Upper lobe of left lung (tissue), 6 donors: ENCODE data around the gene METTL9. TPM values are rescaled to one million over a fixed set of nuclear protein-coding genes. Genes with fewer than 3 reads are reported as not detected.
A peak's percentile ranks its signal among the peaks of the same experiment; 100 is the strongest.
"Not testable (repeated sequence)": the region's sequence is repeated elsewhere in the genome, so short reads cannot be mapped to it uniquely, and the experiment has no call there.

Experiments used
- ATAC-seq, 2 donors: fragments of 200-7000 bp; cut with Tn5 transposase; one replicate each; pipeline ENCODE4 v1.9.1; 2022; ENCODE audit warnings: mild to moderate bottlenecking in 2 of 2, moderate library complexity in 2 of 2; ENCODE audit not compliant: low FRiP score in 2 of 2
- DNase-seq, 2 donors: peaks; one replicate each; pipeline ENCODE4 v3.0.0-alpha.2; 2019 to 2020
- H3K27ac ChIP-seq, 4 donors: fragments of 200-600 bp; sonication (generic); one replicate each; pipeline ENCODE4 v1.5.1; 2016 to 2019
- H3K27me3 ChIP-seq, 4 donors: fragments of 200-600 bp; sonication (generic); one replicate each; pipeline ENCODE4 v1.5.1; 2017 to 2019
- H3K36me3 ChIP-seq, 4 donors: fragments of 200-600 bp; sonication (generic); one replicate each; pipeline ENCODE4 v1.5.1; 2016 to 2019
- H3K4me1 ChIP-seq, 4 donors: fragments of 200-600 bp; sonication (generic); one replicate each; pipeline ENCODE4 v1.5.1; 2018 to 2019
- H3K4me3 ChIP-seq, 4 donors: fragments of 200-600 bp; sonication (generic); one replicate each; pipeline ENCODE4 v1.5.1; 2017 to 2019; ENCODE audit warnings: mild to moderate bottlenecking in 2 of 4, moderate library complexity in 1 of 4
- H3K9me3 ChIP-seq, 4 donors: fragments of 200-600 bp; sonication (generic); one replicate each; pipeline ENCODE4 v1.5.1; 2018 to 2019
- CTCF ChIP-seq, 6 experiments: fragments of 450-650 bp in 4 of 6; fragments of 200-600 bp in 2 of 6; sonication (generic) in 2 of 6; IDR thresholded peaks; one replicate each; pipeline ENCODE4 v1.5.1; 2016 to 2019; ENCODE audit warnings: antibody characterized with exemption in 6 of 6
- EP300 ChIP-seq, 4 donors: sonication (generic); formaldehyde crosslinking; IDR thresholded peaks; one replicate each; pipeline ENCODE4 v1.5.1; 2017; ENCODE audit warnings: antibody characterized with exemption in 4 of 4, control low read depth in 2 of 4
- POLR2A ChIP-seq, 4 donors: fragments of 450-650 bp; IDR thresholded peaks; one replicate each; pipeline ENCODE4 v1.5.1; 2016 to 2017; ENCODE audit warnings: antibody characterized with exemption in 4 of 4, mild to moderate bottlenecking in 2 of 4
- POLR2AphosphoS5 ChIP-seq, 2 donors: sonication (generic); formaldehyde crosslinking; IDR thresholded peaks; one replicate each; pipeline ENCODE4 v1.5.1; 2017; ENCODE audit warnings: antibody characterized with exemption in 2 of 2
- WGBS, 2 donors: methylation state at CpG; one replicate each; pipeline ENCODE4 v1.1.5; 2017 to 2018; 5-methylcytosine and 5-hydroxymethylcytosine counted together
- total RNA-seq, 6 donors: library from RNA; depleted of rRNA in 4 of 6; stranded (reverse); fragments of >200 nt in 4 of 6; gene quantifications; one replicate each; pipeline versions ENCODE4 v1.1.0 to v1.2.1, GENCODE V29; 2016 to 2021
- donor health status: DM: no; HTN: no; CAD: no; lungs with moderate emphysema.
- donor health status: DM: no; HTN: yes; CAD: no; lungs with severe emphysema.

METTL9 gene
- total RNA-seq = 100 to 1,000 TPM in 2 of 6 donors, 10 to 100 TPM in 4; 57.1 to 120 (median 93.3) TPM

GRCh38 chr16:21599122-21600030 lies at the start of gene METTL9:
Gene METTL9, plus strand, starts transcription at chr16:21599577. Its CDS starts 157 bp downstream, at chr16:21599734.
- Histone ChIP-seq H3K4me3 (peak within 1 kb of the TSS; percentile 72 to 97 (median 89)), H3K27me3 (no peaks in the 10 kb centered on the region), H3K9me3 (no peaks in the 10 kb centered on the region), H3K36me3 (no peaks in the 10 kb centered on the region), H3K4me1 (peaks cover 17 to 24% (median 21%) of the 10 kb centered on the region in 4 donors), H3K27ac (peak within 1 kb of the TSS; percentile 93 to 96 (median 94))
- ATAC-seq (peak; percentile 99), DNase-seq (peak; percentile 97 to 99)
- 0% methylated on average over 29 to 48 of the region's 100 CpGs for WGBS, 2 donors
- TF ChIP-seq POLR2AphosphoS5 (IDR thresholded peaks at IDR 0.05) (peak; percentile 77 to 91), POLR2A (IDR thresholded peaks at IDR 0.05) (peak in 3 of 4 donors; percentile 63 to 88 (median 85)), CTCF (IDR thresholded peaks at IDR 0.05) (peak in 3 of 6 experiments; percentile 20 to 57 (median 37)), EP300 (IDR thresholded peaks at IDR 0.05) (peak in 1 of 4 donors; percentile 56)

DNA sequence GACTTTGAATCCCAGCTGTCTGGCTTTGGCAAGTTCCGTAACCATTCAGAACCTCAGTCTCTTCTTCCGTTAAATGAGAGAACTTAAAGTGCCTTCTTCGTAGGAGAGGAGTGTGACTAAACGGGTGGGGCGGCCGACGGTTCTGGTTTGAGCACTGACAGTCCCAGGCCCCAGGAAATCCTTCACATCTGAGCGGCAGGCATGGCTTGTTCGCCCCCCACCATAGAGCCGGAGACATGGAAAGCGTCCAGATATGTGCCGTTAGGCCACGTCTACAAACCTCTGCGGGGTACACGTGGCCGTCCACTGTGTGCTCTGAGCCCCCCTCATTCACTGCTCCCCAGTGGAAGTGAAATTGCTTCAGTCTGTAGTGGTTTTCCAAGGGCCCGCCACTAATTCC lies 49.4 kb upstream of the METTL9 start:
- not testable (repeated sequence) for H3K9me3 ChIP-seq, DNase-seq, H3K36me3 ChIP-seq, H3K4me1 ChIP-seq, H3K27ac ChIP-seq, H3K27me3 ChIP-seq, H3K4me3 ChIP-seq, ATAC-seq
- 88 to 92% methylated on average over 16 to 17 of the region's 17 CpGs for WGBS, 2 donors

DNA sequence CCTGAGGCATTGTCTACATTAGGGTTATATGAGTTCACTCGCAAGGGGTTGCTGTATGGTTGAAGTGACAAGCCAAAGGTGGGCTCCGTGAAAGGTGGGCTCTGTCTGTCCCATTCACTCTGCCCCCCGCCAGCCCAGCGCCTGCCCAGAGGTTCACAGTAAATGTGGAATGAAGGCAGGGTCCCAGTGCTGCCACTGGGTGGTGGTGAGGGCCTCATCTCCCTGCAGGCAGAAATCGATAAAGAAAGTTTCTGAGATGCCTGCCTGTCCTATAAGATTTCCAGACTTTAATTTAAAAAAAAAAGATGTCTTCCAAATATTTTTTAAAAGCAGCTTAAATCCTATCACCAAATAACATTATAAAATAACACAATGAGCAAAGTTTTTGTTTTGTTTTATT lies 48.9 kb upstream of the METTL9 start:
- H3K27me3 ChIP-seq, H3K27ac ChIP-seq, H3K9me3 ChIP-seq, H3K4me1 ChIP-seq, DNase-seq, ATAC-seq, H3K36me3 ChIP-seq, H3K4me3 ChIP-seq: not testable (repeated sequence)
- WGBS, 2 donors = 18 to 78% methylated on average over 1 to 3 of the region's 5 CpGs

DNA sequence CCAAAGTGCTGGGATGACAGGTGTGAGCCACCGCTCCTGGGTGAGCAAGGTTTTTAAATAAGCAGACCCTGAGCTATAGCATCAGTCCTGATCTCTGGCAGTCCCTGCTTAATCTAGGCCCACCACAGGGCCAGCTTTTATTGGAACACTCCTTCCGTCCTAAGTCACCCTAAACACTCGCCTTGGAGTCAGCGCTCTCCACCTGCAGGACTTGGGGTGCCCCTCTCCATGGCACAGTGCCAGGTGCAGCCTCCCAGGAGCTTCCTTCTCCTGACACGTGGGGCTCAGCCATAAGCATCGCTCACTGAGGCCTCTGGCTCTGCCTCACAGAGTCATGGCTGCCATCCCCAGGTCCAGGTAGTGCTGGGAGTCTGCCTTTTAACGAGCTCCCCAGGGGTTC lies 48.3 kb upstream of the METTL9 start:
- H3K27me3 ChIP-seq, H3K36me3 ChIP-seq, ATAC-seq, H3K4me1 ChIP-seq, H3K27ac ChIP-seq, H3K4me3 ChIP-seq, H3K9me3 ChIP-seq, DNase-seq: not testable (repeated sequence)
- 94% methylated on average over 3 of the region's 7 CpGs; no CpG with 5 or more reads in 1 of the 2 donors for WGBS, 2 donors

GRCh38 chr16:21551600-21551999 lies 47.8 kb upstream of the METTL9 start:
- not testable (repeated sequence) for H3K9me3 ChIP-seq
- 82 to 89% methylated on average over 9 to 11 of the region's 17 CpGs for WGBS, 2 donors

DNA sequence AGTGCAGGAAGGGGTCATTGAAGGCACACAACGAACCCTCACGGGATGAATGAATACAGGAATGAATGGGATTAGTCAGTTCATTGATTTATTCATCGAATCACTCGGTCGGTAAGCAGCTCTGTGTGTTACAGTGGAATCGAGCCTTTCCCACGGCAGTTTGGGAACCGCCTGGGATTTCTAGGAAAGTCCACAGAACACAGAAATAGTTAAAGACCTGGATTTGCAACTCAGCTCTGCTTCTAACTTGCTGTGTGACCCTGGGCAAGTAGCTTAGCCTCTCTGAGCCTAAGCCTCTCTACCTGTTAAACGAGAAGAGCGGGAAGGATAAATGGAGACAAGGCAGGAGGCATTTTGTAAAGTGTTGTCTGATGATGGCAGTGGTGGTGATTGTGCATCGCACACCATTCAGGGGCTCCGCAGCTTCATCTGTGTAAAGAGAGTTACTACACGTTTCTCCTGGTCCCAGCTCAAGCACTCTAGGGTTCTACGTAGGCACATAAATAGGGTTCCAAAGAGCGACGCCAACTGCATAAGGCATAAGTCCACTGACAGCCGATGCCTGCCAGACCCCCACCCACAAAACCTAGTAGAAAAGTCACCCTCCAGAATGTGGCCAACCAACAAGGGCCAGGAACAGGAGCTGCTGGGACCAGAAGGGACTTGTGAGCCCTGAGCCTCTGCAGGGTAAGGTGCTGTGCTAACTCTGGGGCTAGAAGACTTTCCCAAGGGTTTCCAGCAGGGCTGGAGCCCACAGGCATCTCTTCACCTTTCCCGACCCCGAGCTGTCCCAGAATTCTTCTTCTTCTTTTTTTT lies 45.7 kb upstream of the METTL9 start:
- H3K4me1 ChIP-seq, H3K27ac ChIP-seq, ATAC-seq, H3K4me3 ChIP-seq, H3K9me3 ChIP-seq, H3K27me3 ChIP-seq, DNase-seq, H3K36me3 ChIP-seq: not testable (repeated sequence)
- 87 to 90% methylated on average over 19 of the region's 19 CpGs for WGBS, 2 donors

More at GRCh38 chr16:21551600-21551999, 47.8 kb upstream of the METTL9 start:
- not testable (repeated sequence) for ATAC-seq, DNase-seq, H3K4me3 ChIP-seq, H3K4me1 ChIP-seq, H3K27ac ChIP-seq, H3K36me3 ChIP-seq, H3K27me3 ChIP-seq

GRCh38 chr16:21554795-21555585 lies 44.4 kb upstream of the METTL9 start:
- H3K4me3 ChIP-seq = peak overlapping the region in 2 of 4 donors; percentile 7 to 22
- H3K4me1 ChIP-seq = peaks cover 4 to 8% (median 7%) of the 10 kb centered on the region in 4 donors
- 36 to 37% methylated on average over 41 of the region's 41 CpGs for WGBS, 2 donors
- no peak overlapping the region for H3K27ac ChIP-seq
- no peaks in the 10 kb centered on the region for H3K9me3 ChIP-seq
- DNase-seq (peak; percentile 85 to 97), ATAC-seq (peak; percentile 88 to 93)
- no peaks in the 10 kb centered on the region for H3K27me3 ChIP-seq
- H3K36me3 ChIP-seq = no peaks in the 10 kb centered on the region
- TF ChIP-seq CTCF (IDR thresholded peaks at IDR 0.05) (peak; percentile 90 to 99 (median 98)), POLR2AphosphoS5 (IDR thresholded peaks at IDR 0.05) (peak in 1 of 2 donors; percentile 37), EP300 (IDR thresholded peaks at IDR 0.05) (no peak), POLR2A (IDR thresholded peaks at IDR 0.05) (no peak)

GRCh38 chr16:21555621-21556020 lies 43.8 kb upstream of the METTL9 start:
- H3K36me3 ChIP-seq, ATAC-seq, H3K9me3 ChIP-seq, H3K27ac ChIP-seq, H3K4me1 ChIP-seq, H3K4me3 ChIP-seq, H3K27me3 ChIP-seq: not testable (repeated sequence)
- peak in 1 of 2 donors; percentile 71 for DNase-seq
- WGBS, 2 donors = 84% methylated on average over 12 to 15 of the region's 15 CpGs

- not testable (repeated sequence) for H3K4me1 ChIP-seq, H3K9me3 ChIP-seq, ATAC-seq, H3K36me3 ChIP-seq, H3K27me3 ChIP-seq, DNase-seq, H3K4me3 ChIP-seq, H3K27ac ChIP-seq
- WGBS, 2 donors = 88 to 97% methylated on average over 4 of the region's 4 CpGs
These were observed 43.3 kb upstream of the METTL9 start for GRCh38 chr16:21556026-21556595.
